ENCODE measurements around the gene CA11.

The CA11 gene

DNA sequence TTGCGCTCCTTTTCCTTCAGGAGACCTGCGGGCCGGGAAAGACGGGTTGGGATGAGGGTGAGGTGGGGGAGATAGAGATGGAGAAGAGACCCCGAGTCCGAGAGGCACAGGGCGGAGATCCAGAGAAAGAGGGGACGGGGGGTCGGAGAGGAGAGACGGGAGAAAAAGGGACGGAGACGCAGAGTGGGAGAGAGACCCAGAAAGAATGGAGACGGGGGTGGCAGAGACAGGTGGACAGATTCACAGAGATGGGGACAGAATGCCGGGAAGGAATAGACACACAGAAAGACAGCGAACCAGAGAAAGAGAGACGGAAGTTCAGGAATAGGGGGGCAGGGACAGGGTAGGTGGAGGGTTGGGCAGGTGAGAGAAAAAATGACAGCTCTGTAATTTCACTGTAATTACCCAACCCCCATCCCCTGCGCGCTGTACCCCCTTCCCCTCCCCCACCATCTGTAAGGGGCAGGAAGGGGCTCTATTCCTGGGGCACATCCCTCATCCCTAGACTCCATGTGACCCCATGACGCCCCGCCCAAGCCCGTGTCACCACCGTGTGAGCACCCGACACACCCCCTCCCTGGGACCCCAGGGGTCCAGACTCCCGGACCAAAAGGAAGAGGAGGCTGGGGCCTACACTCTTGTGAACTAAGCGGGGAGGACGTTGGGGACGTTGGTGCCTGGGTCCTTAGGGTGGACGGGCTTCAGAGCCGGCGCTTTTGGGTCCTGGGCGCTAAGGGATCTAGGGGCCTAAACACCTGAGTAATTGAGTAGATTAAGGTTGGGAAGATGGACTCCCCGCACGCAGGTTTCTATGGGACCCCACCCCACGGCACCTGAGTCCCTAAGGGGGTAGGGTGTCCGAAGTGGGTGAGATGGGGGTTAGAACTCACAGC lies 9.8 kb downstream of the CA11 start:
- ChIA-PET POLR2A (no interaction called here), CTCF (interaction anchor here (1.3 kb wide), 1 partner anchor 9 kb away, joined by 5 read pairs; no protein-coding TSS in a partner anchor)
- H3K4me3 ChIP-seq (ENCODE audit: low read depth, low read length), result peak overlapping the region; percentile 62
- TF ChIP-seq, protein P1, sequence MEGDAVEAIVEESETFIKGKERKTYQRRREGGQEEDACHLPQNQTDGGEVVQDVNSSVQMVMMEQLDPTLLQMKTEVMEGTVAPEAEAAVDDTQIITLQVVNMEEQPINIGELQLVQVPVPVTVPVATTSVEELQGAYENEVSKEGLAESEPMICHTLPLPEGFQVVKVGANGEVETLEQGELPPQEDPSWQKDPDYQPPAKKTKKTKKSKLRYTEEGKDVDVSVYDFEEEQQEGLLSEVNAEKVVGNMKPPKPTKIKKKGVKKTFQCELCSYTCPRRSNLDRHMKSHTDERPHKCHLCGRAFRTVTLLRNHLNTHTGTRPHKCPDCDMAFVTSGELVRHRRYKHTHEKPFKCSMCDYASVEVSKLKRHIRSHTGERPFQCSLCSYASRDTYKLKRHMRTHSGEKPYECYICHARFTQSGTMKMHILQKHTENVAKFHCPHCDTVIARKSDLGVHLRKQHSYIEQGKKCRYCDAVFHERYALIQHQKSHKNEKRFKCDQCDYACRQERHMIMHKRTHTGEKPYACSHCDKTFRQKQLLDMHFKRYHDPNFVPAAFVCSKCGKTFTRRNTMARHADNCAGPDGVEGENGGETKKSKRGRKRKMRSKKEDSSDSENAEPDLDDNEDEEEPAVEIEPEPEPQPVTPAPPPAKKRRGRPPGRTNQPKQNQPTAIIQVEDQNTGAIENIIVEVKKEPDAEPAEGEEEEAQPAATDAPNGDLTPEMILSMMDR (IDR thresholded peaks at IDR 0.05; ENCODE audit: insufficient read depth, low read length, missing control alignments), result no peak
- DNase-seq (ENCODE audit: low read depth, low spot score), result no peak

DNA sequence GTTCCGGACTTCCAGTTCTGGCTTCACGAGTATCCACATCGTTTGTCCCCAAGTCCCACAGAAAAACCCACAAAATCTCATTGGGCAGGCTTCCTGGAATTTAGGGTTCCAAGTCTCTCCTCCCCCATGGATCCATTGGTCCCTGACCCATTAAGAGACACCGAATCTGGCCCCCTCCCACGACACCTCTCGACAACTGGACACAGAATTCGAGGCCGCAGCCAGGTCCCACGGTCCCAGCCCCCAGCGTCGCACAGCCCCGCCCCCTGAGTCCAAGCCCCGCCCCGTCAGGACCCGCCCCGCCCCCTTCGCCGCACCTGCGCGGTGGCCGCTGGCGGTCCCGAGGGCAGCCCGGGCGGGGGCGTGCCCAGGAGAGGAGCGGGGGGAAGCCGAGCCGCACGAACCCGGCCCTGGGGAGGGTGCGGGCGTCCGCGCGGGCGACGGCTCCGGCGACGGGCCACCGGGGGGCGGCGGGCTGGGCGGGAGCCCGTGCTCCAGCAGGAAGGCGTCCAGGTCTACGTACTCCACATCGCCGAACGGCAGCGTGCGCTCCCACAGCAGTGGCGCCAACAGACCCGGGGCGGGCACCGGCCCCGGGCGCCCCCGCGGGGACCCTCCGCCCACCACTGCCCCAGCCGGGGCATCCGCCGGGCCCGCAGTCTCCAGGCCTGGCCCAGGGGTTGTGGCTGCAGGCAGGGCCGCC lies 10.6 kb downstream of the CA11 start:
- POLR2A ChIA-PET, result no interaction called here
- CTCF ChIA-PET, result interaction anchor here (1.3 kb wide), 1 partner anchor 10 kb away, joined by 5 read pairs; no protein-coding TSS in a partner anchor
- no peak for DNase-seq (ENCODE audit: low read depth, low spot score)

DNA sequence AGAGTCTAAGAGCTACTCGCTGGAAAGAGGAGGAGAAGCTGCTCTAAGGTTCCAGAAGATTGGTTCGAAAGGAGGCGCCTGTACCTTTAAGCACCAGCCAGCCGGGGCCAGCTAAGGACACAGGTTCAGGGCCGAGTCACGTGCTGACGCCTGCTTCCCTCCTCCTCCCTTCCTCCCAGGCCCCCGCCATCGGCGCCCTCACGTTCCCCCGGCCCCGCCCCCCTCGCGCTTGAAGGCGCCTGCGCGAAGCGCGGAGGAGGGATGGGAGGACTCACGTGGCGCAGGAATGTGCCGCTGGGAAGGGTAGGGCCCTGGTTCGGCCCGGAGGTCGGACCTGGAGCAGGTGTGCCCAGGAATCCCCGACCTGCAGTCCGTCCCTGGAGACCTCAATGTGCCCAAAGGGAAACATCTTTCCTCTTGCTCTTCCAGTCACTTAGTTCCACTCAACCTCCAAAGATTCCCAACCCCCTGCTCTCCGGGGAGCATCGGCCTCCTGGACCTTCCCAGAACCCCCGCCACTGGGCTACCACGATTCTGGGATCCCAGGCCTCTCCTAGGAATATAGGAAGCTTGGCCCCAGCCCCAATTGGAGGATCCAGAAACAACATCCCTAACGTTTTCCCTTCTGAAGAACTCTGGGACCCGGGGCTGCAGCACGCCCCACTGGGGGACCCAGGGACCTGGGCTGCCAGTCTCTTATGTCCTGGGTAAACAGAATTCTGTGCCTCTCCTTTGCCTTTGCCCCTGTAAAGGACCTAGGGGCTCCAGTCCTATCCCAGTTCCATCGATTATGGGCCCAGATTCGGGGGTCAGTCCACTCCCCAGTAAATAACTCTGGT lies 11.3 kb downstream of the CA11 start:
- DNase-seq (ENCODE audit: low read depth, low spot score), result no peak
- peak overlapping the region; percentile 42 for H3K4me3 ChIP-seq (ENCODE audit: low read depth, low read length)
- POLR2A ChIA-PET, result interaction anchor here (0.8 to 2.7 kb wide), 3 partner anchors 11 to 331 kb away, joined by 3 to 17 read pairs (median 8); partner anchors contain the start of genes RPL18 and SPHK2
- TF ChIP-seq, protein P1 (IDR thresholded peaks at IDR 0.05; ENCODE audit: insufficient read depth, low read length, missing control alignments), result no peak
- CTCF ChIA-PET, result interaction anchor here (0.6 kb wide), 1 partner anchor 11 kb away, joined by 3 read pairs; no protein-coding TSS in a partner anchor

More for the DNA sequence above, 10.6 kb downstream of the CA11 start:
- TF ChIP-seq, protein P1 (IDR thresholded peaks at IDR 0.05; ENCODE audit: insufficient read depth, low read length, missing control alignments), result no peak
- H3K4me3 ChIP-seq (ENCODE audit: low read depth, low read length), result peak overlapping the region; percentile 62

DNA sequence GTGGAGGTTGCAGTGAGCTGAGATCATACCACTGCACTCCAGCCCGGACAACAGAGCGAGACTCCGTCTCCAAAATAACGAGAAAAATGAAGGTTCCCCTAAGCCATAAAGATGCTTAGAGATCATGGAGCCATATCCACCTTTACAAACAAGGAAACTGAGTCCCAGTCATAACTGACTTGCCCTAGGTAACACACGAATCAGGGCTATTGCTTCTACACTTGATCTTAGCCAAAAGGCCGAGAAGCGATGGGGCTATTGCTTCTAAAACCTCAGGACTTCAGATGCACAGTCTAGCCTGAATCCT lies 12.0 kb downstream of the CA11 start:
- no peak for DNase-seq (ENCODE audit: low read depth, low spot score)
- POLR2A ChIA-PET, result interaction anchor here (0.8 to 2.7 kb wide), 3 partner anchors 10 to 332 kb away, joined by 3 to 17 read pairs (median 8); partner anchors contain the start of genes RPL18 and SPHK2
- CTCF ChIA-PET, result interaction anchor here (0.6 to 1.2 kb wide), 2 partner anchors 10 to 300 kb away, joined by 3 read pairs; no protein-coding TSS in a partner anchor
- TF ChIP-seq, protein P1 (IDR thresholded peaks at IDR 0.05; ENCODE audit: insufficient read depth, low read length, missing control alignments), result no peak
- H3K4me3 ChIP-seq (ENCODE audit: low read depth, low read length), result peak overlapping the region; percentile 42

DNA sequence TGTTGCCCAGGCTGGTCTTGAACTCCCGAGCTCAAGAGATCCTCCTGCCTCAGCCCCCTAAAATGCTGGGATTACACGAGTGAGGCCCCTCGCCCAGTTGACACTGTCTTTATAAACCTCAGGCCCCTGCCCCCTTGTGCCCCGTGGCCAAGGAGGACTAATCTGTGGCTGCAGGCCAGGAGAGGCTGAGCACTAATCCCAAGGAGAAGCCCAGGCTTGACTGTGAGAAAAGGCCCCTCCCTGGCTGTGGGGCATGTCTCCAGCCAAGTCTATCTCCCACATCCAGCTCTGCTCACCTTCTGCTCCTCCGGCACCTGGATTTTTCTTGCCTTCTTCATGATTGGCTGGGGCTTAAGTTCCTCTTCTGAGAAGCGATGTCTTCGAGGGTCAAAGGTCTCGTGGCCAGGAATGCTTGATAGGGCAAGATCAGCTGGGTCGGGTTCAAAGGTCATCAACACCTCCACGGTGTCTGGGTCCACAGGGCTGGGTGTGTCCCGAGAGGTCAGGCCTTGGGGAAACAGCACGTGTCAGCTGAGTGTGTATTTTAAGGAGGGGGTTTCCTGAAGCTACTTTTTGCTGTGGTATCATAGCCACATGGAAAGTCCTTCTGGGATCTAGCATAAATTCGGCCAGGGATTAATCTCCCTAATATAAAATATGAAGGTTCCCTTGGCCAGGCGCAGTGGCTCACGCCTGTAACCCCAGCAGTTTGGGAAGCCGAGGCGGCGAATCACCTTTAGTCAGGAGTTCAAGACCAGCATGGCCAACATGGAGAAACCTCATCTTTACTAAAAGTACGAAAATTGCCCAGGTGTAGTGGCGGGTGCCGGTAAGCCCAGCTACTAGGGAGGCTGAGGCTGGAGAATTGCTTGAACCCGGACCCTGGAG lies 12.6 kb downstream of the CA11 start:
- H3K4me3 ChIP-seq (ENCODE audit: low read depth, low read length), result no peak overlapping the region
- POLR2A ChIA-PET, result interaction anchor here (0.8 to 3.5 kb wide), 4 partner anchors 9 to 333 kb away, joined by 3 to 17 read pairs (median 10); partner anchors contain the start of genes RPL18 and SPHK2
- no peak for DNase-seq (ENCODE audit: low read depth, low spot score)
- TF ChIP-seq, protein P1 (IDR thresholded peaks at IDR 0.05; ENCODE audit: insufficient read depth, low read length, missing control alignments), result no peak
- CTCF ChIA-PET, result interaction anchor here (0.6 to 1.2 kb wide), 5 partner anchors 10 to 299 kb away, joined by 3 to 4 read pairs (median 3); no protein-coding TSS in a partner anchor
